ENCODE results near the gene RXFP4.

RXFP4 gene

DNA sequence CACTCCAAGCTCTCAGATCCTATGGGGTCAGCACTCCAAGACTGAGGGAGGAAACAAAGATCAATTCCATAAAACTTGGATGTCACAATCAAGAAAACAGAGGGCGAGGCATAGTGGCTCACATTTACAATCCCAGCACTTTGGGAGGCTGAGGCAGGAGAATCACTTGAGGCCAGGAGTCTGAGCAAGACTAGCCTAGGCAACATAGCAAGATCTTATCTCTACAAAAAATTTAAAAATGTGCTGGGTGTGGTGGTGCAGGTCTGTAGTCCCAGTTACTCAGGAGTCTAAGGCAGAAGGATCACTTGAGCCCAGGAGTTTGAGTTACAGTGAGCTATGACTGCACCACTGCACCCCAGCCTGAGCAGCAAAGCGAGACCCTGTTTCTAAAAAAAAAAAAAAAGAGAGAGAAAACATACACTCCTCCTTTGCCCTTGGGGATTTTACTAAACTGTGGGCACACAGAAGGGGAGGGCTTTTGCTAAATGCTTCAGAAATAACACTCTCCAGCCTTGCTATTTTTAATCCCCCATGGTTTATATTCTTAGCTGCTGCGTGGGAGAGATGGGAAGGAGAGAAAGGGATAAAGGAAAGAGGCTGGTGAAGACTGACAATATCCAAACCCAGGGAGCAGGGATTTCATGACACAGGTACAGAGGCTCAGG, 18.8 kb downstream of the RXFP4 start:
- no peak for DNase-seq (ENCODE audit: low read depth in 3 of 3)

DNA sequence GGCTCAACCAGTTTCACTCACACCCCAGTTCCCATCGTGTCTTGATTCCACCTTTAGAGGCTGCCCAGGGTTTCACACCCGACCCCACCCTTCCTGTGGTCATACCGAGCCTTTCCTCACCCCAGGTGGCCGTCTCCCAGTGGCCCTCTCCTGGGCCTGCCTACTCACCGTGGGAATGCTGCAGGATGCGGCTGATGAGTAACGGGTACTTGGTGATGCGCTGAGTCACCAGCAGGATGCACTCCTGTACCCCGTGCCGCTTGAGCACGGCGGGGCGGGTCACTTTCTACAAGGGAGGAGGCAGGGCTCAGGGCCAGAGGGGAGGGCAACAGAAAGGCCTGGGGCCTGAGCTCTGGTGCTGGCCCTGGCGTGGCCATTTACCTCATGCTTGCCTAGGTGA, 20.5 kb downstream of the RXFP4 start:
- no peak for DNase-seq (ENCODE audit: low read depth in 3 of 3)

DNA sequence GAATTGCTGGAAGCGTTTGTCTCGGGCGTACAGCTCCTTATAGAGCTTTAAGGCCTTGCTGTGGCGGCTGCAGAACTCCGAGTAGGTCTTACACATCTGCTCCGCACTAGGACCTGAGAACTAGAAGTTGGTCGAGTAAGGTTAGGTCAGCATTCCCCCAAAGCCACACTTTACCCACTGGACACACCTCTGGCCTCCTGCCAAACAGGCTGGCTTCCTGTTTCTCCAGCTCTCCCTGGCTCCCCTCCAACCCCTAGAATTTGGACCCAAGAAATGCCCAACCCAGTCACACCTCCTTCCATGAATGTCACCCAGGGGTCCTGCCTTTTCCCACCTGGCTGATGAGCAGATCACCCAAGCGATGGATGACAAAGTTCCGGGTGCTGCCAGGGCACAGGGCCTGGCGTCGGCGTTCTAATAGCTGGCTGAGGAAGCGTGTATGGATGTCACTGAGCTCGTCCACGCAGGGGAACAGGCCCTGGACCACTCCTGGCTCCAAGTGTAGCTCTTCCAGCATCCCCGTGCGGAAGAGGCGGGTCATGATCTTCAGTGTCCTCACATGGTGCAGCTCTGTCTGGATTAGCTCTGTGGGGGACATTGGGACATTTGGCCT, 21.3 kb downstream of the RXFP4 start:
- no peak for DNase-seq (ENCODE audit: low read depth in 3 of 3)

DNA sequence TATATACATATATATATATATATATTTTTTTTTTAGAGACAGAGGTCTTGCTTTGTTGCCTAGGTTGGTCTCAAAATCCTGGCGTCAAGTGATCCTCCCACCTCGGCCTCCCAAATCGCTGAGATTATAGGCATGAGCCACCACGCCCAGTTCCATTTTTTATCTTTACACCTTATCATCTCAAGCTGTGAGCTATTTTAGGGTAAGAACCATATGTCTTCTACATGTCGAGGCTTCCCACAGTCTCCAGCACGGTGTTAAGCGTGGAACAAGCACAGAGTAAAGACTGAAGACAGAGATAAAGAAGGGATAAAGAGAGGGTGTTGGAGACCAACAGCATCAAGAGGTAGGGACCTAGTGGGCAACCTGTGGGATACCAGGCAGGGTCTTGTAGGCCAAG, 22.8 kb downstream of the RXFP4 start:
- DNase-seq (ENCODE audit: low read depth in 3 of 3), result no peak

DNA sequence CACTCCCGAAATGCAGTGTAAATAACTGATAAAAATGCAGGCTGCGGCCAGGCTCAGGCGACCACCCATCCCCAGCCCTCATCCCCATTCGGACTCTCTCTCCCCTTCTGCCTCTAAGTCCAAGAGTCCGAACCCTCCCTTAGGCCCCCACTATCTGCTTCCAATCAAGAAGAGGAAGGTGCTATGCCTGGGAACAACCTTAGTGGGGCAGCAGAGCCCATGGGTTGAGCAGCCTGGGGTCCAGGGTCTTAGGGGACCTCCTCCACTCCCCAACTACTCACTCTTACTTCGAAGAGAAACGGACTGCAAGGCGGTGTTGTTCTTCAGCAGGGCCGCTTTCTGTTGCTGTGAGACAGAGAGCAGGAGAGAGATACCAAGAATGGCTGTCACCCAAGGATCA, 24.7 kb downstream of the RXFP4 start:
- no peak for DNase-seq (ENCODE audit: low read depth in 3 of 3)

DNA sequence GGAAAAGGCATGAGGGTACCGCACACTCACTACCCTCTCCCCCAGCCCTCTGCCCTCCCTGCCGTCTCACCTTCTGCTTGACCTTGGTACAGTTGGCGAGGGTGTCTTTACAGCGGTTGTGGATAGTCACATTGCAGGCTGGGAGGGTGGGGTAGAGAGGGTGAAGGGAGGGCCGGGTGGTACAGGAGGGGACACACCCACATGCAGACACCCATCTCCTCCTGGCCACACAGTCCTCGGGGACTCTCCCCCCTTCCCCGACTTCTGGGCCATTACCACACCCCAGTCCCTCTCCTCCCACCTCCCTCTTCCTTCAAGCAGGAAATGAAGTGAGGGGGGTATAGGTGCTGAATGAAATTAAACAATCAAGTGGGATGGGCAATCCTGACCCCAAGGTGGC, 25.3 kb downstream of the RXFP4 start:
- DNase-seq (ENCODE audit: low read depth in 3 of 3), result no peak

DNA sequence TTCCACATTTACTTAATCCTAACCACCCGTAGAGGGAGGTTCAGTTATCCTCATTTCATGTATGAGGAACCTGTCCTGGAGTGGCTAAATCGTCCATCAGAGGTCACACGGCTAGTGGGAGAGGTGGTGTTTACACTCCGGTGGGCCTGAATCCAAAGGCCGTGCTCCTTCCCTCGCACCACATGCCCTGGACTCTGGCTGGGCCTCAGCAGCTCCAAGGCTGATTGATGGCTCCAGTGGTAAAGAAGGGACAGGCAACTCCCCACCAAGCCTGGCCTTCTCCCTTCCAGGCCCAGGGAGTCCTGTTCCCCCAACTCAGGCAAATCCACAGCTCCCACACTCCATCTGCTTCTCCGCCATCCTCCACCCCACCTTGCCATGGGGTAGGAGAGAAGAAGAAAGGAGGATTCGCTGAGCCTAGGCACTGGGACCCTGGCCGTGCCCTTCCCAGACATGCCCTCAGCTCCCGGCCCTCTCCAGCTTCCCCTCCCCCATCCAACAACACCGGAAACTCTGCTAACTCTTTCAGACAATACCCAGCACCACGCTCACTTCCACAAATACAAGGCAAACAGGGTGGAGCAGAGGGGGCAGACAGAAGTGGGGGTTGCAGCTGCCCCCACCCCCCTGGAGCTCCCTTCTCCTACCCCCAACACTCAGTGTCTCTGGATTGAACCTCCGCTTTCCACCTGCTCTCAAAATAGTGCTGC, 26.1 kb downstream of the RXFP4 start:
- DNase-seq (ENCODE audit: low read depth in 3 of 3), result no peak

DNA sequence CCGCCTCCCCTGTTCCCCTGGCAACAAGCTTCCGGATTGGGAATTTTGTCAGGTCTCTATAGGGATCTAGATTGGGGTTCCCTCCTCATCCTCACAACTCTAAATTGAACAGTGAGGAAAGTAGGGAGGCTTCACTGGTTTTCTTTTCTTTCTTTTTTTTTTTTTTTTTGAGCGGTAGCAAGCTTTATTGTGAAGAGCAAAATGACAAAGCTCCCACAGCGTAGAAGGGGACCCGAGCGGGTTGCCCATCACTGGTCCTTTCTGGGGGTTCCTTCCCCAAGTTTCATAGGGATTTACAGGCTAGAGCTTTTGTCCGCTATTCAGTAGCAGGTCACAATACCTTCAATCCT, 26.6 kb downstream of the RXFP4 start:
- DNase-seq (ENCODE audit: low read depth in 3 of 3), result no peak

DNA sequence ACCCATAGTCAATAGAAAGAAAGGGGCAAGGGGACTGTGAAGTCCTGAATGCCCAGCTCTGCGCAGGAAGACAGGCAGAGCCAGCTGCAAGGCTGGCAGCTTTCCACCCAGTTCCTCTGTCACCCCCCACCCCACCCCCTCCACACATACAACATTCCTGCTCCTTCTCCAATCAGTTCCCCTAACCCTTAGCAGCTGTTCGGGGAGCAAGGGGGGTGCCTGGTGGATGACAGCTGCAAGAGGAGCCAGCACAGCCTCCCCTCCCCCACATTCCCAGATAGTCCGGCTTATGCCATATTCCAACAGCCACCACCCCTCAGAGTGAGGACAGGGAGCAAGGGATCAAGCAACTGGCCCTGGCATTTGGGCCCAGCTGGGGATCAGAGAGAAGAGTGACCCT, 27.2 kb downstream of the RXFP4 start:
- no peak for DNase-seq (ENCODE audit: low read depth in 3 of 3)

DNA sequence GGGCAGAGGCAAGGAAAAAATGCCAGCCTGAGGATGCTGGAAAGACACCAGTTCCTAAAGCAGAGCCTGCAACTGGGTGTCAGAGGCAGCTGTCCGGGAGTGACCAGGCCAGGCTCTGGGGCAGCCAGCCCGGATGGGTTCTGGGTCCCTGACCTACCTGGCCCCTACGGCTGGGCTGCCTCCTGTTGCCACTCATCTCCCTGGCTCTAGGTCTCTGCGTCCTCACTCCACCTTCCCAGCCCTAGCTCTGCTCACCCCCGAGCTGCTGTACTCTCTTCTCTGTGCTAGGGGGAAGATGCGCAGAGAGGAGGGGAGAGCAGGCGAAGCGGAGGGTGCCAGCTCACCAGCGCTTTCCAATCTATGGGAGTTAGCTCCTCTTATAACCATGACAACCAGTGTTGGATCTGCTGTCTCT, 27.9 kb downstream of the RXFP4 start:
- no peak for DNase-seq (ENCODE audit: low read depth in 3 of 3)

DNA sequence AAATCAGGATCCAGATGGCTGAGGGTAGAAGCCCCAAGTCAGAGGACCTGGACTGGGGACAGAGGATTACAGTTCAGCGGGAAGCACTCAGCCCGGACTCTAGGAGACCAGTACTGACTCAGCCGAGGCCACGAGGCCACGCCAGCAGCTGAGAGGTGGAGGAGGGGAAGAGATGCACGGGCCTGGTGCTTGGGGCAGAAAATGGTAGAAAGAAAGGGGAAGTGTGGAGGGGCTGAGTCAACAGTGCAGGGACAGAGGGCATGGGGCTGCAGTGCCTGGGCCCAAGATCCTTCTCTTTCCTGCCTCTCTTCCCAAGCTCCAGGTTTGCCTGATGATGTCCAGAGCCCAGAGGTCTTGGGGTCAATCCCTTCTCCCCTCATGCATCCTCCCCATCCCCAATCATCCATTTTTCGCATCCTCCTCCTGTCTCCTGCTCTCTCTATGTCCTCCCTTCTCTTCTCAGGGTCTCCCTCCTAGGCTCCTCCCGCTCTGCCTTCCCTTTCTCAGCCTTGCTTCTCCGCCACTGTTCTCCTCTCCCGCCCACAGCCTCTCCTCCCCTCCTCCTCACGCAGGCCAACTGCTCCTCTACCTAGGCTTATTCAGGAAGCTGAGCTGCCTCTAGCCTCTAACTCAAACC, 29.2 kb downstream of the RXFP4 start:
- no peak for DNase-seq (ENCODE audit: low read depth in 3 of 3)

DNA sequence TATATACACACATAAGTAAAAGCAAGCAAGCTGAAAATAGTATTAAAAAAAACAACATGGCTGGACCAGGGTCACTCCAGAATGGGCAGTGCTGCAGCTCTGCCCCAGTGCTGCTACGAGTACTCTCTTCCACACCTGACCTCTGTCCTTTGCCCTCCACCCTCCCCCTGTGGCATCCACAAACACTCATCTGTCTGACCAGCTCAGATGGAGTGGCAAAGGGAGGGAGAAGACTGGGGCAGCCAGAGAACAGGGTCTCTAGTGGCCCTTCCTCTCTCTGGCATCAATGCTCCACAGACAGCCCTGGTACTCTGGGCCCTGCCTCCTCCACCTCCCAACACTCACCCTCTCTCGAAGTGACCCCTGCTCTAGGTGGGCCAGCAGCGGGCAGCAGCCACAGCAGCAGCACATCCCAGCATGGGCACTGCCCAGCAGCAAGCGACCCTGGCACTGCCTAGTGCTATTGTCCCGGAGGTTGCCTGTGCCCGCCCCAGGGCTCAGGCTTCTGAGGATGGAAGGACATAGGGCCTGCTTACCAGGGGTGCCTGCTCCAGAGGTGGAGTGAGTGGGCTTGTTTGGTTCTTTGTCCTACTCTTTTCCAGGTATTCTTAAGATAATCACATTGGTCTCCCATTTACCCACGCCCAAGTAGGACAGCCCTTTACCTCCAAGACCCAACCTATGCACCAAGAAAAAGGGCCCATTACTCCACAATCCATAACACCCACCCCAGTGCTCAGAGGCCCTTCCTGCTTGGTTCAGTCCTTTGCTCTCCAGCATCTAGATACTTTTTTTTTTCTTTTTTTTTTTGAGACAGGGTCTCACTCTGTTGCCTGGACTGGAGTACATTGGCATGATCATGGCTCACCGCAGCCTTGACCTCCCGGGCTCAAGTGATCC, 30.7 kb downstream of the RXFP4 start:
- no peak for DNase-seq (ENCODE audit: low read depth in 3 of 3)

DNA sequence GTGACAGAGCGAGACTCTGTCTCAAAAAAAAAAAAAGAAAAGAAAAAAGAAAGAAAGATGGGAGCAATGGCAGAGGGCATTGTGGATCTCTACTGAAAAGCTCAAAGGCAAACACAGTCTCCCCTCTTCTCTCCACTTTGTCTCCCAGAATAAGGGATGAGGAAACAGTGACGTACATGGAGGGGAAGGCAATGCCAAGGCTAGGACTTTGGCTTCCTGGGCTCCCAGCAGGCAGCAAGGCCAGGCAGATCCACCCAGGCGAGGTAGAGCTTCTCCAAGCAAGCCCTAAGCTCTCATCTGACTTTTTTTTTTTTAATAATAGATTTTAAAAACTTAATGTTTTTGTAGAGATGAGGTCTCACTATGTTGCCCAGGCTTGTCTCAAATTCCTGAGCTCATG, 32.3 kb downstream of the RXFP4 start:
- DNase-seq (ENCODE audit: low read depth in 3 of 3), result no peak

DNA sequence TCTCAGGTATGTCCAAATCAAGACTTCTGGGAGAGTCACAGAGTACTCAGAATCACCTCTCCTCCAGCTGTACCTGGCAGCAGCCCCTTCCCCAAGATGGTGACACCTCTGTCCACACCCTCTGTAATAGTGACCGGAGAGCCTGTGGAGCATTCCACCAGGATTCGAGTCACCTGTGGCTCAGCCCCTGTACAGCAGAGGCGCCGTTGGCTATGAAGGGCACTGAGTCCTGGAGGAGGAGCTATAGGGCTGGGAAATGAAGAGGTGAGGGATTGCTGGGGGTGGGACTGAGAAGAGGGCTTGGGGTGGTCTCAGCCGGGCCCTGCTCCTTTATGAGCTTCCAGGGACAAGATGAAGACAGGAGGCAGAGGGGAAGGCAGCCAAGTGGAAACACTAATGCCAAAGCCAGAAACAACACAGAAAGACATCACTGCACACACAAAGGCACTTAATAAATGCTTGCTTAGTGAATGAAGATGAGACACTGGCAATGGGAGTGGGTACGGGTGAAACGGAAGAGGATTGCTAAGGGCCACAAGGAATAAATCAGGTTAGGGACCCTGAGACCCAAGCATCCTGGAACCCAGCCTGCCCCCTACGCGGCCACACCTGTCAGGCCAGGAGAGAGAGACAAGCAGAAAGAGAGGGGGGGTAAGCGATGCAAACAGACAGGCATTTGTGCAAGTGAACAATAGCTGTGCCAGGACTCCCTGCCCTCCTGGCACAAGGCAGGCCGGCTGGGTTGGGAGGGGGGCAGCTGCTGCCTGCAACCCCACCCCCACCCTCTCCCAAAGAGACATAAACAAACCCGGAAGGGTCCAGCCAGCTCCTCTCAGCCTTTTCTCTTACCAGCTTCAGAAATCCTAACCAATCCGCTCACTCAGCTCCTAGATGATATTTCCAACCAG, 33.0 kb downstream of the RXFP4 start:
- DNase-seq (ENCODE audit: low read depth in 3 of 3), result no peak

DNA sequence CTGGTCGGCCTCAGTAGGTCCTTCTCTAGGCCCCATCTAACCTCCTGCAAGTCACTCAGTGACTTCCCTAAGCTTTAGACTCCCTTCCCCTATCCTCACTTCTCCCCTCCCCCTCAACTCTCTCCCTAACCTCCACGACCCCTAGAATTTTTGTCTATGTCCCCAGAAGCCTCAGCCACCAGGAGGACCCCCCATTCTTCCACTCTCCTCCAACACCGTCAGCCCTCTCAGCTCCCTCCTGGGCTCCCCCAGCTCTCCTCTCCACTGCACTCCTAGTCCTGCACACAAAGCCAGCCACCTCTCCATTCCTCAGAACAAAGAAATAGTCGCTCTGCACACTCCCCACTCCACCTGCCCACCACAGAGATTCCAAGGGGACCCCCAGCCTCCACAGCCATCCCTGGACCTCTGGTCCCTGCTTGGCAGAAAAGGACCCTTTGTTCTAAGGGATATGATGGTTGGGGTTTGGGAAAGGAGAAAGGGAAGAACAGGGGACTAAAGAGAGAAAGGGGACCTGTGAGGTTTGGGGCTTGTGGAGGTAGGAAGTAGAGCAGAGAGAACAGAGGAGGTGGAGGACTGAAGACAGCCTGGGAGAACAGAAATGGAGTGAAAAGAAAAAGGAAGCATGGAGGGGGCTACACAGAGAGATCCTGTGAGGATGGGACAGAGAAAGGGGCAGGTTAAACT, 34.1 kb downstream of the RXFP4 start:
- DNase-seq (ENCODE audit: low read depth in 3 of 3), result no peak

DNA sequence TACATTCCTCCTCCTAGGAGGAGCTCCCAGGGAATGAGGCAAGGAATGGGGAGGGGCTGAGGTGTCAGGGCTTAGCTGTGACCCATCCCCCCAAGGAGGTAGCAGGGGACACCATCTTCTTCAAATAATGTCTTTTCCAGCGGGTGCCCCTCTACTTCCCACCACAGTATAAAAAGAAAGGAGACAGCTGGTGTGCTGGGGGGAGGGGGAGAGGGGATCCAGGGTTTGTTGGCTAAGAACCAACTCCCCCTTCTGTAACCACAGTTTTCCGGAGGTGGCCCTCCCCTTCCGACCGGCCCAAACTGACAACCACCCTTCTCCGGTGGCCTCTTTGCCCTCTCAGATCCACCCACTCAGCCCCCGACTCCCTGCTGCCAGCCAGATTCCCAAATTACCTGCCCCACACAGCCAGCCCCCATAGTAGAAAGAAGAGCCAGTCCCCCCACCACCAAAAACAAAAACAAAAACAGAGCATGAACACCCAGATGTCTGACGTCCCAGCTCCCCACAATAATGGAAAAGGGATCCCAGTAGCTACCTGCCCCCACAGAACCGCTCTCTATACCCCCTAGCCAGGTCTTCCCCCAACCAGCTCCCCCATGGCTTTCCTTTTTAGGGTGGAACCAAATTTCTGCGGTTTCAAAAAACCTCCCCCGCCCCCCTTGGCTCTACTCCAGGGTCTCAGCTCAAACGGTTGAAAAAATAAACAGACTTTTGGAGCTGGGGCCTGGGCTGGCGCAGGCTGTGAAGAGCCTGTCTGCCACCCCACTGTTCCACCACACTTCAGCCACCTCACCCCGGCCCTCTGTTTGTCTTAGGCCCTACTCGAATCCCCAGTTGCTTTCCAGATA, 34.8 kb downstream of the RXFP4 start:
- peak in 2 of 3 experiments; percentile 41 to 52 for DNase-seq (ENCODE audit: low read depth in 3 of 3)

DNA sequence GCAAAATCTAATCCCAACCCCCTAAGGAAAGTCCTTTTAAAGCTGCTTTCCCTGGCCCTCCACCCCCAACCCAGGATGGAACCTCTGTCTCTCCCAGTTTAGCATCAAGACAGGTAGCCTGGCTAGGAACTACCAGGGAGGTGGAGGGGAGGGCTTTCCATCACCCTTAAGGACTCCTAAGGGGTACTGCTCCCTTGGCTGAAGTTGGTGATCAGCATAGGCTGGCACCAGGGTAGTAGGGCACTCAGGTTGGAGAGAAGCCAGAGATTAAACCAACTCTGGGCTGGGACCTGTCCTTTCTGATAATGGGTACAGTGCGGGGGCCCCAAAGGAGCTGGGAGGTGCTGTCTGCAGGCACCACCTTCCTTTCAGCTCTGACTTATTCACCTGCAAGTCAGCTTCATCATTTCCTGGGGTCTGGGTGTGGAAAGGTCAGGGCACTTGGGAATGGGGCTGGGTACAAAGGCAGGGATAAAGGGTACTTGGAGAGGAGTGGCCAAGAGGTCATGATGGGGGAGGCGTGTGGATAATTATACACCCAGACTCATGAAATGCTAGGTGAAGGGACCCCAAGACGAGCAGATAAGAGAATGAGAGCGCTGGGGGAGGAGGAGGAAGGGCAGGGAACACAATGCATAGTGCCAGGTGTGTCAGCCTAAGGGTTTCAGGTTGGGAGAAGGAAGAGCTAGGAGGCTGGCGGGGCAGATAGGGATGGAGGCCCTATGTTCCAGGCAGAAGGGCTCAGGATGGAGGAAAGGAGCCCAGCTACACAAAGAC, 35.7 kb downstream of the RXFP4 start:
- DNase-seq (ENCODE audit: low read depth in 3 of 3), result no peak

DNA sequence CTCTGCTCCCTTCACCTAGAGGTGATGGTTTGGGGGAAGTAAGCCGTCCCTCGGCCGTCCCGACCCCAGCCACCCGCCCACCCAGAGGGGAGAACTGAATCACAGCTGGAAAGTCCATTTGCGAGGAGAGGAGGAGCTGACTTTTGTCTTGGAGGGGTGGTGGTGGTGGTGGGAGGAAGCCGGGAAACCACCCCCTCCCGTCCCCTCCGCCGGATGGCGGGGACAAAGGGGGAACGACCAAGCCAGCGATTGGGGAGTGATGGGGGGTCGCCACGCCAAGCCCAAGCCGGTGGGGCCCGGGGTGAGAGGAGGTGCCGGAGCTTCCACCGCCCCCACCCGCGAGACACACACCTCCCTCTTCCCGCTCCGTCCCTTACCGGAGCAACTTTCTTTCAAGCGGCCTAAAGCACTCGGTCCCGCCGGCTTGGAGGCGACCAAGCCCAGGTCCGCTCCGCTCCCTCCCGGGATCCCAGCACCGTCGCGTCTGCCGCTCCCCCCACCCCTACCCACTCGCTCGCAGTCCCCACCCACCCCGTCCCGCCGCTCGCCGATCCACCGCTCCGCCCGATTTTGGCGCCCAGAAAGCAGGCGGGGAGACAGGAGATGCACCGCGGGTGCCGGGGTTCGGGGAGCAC, 36.4 kb downstream of the RXFP4 start:
- DNase-seq (ENCODE audit: low read depth in 3 of 3), result peak; percentile 46 to 70 (median 64)
